ENCODE measurements around the gene TRAPPC12. TPM values are rescaled to one million over a fixed set of nuclear protein-coding genes. Genes with fewer than 3 reads are reported as not detected.

TRAPPC12 gene
- total RNA-seq, 1 experiment from 2014 or later = 86.0 TPM

DNA sequence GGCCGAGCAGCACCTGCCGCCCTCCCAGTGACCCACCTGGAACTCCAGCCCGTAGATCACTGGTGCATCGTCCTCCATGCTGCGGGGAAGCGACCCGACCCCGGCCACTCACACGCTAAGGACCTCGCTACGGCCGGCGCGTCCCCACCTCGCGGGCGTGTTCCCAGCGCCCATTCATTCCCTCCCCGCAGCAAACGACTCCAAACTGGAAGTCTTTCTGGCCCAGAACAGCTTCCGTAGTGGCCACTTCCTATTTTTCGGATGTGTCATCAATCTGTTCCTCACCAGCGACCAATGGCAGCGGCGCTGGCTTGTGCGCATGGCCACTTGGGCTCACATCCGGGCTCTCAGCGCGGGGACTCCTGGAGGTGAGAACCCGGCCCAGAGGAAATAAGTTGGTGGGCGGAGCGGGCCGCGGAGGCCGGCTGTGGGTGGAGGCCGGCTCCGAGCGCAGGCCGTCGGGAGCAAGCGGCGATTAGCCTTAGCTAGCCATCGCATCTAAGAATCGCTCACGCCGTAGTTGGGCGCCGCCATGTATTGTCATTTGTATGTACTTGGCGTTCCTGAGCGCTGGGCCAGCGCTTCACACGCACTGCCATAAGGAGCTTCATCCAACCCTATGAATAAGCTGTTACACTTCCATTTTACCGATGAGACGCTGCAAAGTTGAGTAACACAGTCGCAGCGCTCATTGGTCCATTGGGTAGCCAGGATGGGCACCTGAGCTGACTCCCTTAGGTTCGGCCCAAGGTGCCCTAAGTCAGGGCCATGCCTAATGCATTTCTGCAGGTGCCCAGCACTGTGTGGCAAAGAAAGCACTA lies 1.7 kb upstream of the TRAPPC12 start, which contains the start of gene EIPR1:
Gene EIPR1 (minus strand): TSS at position 207 of the 821 bp plus-strand sequence. CDS start 129 bp downstream, at position 78.
- H3K9me3 ChIP-seq (ENCODE audit: control insufficient read depth, low read depth, low read length) = no peaks in the 10 kb centered on the region
- DNase-seq = peak; percentile 99
- no CpG with 5 or more reads among the region's 57 CpGs for WGBS (ENCODE audit: extremely low coverage, insufficient read length, low lambda C conversion rate)
- no peak within 1 kb of the TSS for H4K91ac ChIP-seq (ENCODE audit: insufficient read length, low read depth, low read length)
- H4K5ac ChIP-seq (ENCODE audit: insufficient read length, low read depth, low read length) = no peak within 1 kb of the TSS
- H3K23ac ChIP-seq (ENCODE audit: insufficient read length, low read depth, low read length) = no peak within 1 kb of the TSS
- H2BK5ac ChIP-seq (ENCODE audit: insufficient read length, low read length) = no peak within 1 kb of the TSS
- H3K79me2 ChIP-seq (ENCODE audit: insufficient read depth, low read length) = peaks cover 5% of the 10 kb centered on the region; the same call in 1 of the 2 replicates
- peaks cover 9% of the 10 kb centered on the region for H3K23me2 ChIP-seq (ENCODE audit: insufficient read length, low read depth, low read length, poor library complexity, severe bottlenecking)
- peak within 1 kb of the TSS; percentile 5 for H3K27ac ChIP-seq (ENCODE audit: insufficient read length, low read depth, low read length)
- no peaks in the 10 kb centered on the region for H3K27me3 Mint-ChIP-seq (ENCODE audit: low read depth)
- no peaks in the 10 kb centered on the region for H3K27me3 ChIP-seq (ENCODE audit: insufficient read depth, low read length)
- no peak within 1 kb of the TSS for H2BK12ac ChIP-seq (ENCODE audit: insufficient read length, low read depth, low read length)
- peaks cover 8 to 16% (median 10%) of the 10 kb centered on the region in 3 experiments for H3K36me3 Mint-ChIP-seq (ENCODE audit: insufficient read depth in 1 of 3, low read depth in 3 of 3)
- H2BK120ac ChIP-seq (ENCODE audit: low read depth, low read length, poor library complexity, severe bottlenecking) = no peak within 1 kb of the TSS
- H3K18ac ChIP-seq (ENCODE audit: insufficient read length, low read depth, low read length) = peak within 1 kb of the TSS; percentile 28
- H3K56ac ChIP-seq (ENCODE audit: insufficient read length, low read depth, low read length) = no peak within 1 kb of the TSS
- peak within 1 kb of the TSS; percentile 95 to 98 (median 97) for H3K27ac Mint-ChIP-seq
- H2BK15ac ChIP-seq (ENCODE audit: low read depth, low read length) = no peak within 1 kb of the TSS
- H2AFZ ChIP-seq (ENCODE audit: low read length) = no peak within 1 kb of the TSS
- H3K4me1 ChIP-seq (ENCODE audit: insufficient read depth, low read length) = peaks cover 2% of the 10 kb centered on the region; the same call in 1 of the 2 replicates
- no peak within 1 kb of the TSS for H3K4ac ChIP-seq (ENCODE audit: low read depth, low read length)
- H3K9ac ChIP-seq (ENCODE audit: extremely low read depth, insufficient read length, low read length) = peak within 1 kb of the TSS; percentile 71
- H3K9me3 Mint-ChIP-seq = peaks cover 0 to 2% of the 10 kb centered on the region in 2 experiments; a peak in 1 of 5 replicates
- no peaks in the 10 kb centered on the region for H4K20me1 ChIP-seq (ENCODE audit: control insufficient read depth, insufficient read depth, insufficient read length)
- H4K8ac ChIP-seq (replicated peaks; ENCODE audit: insufficient read length, low read depth, low read length) = no peak within 1 kb of the TSS
- peak within 1 kb of the TSS; percentile 78 for H3K4me2 ChIP-seq (ENCODE audit: insufficient read depth, insufficient read length, low read length)
- H3K79me1 ChIP-seq (ENCODE audit: insufficient read depth, low read depth, low read length, poor library complexity, severe bottlenecking) = peaks cover 6% of the 10 kb centered on the region
- TF ChIP-seq, protein P1, sequence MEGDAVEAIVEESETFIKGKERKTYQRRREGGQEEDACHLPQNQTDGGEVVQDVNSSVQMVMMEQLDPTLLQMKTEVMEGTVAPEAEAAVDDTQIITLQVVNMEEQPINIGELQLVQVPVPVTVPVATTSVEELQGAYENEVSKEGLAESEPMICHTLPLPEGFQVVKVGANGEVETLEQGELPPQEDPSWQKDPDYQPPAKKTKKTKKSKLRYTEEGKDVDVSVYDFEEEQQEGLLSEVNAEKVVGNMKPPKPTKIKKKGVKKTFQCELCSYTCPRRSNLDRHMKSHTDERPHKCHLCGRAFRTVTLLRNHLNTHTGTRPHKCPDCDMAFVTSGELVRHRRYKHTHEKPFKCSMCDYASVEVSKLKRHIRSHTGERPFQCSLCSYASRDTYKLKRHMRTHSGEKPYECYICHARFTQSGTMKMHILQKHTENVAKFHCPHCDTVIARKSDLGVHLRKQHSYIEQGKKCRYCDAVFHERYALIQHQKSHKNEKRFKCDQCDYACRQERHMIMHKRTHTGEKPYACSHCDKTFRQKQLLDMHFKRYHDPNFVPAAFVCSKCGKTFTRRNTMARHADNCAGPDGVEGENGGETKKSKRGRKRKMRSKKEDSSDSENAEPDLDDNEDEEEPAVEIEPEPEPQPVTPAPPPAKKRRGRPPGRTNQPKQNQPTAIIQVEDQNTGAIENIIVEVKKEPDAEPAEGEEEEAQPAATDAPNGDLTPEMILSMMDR (conservative IDR thresholded peaks at IDR 0.05) = no peak
- no peak within 1 kb of the TSS for H3T11ph ChIP-seq (ENCODE audit: low read length)
- H3K4me1 Mint-ChIP-seq = peaks cover 21 to 27% of the 10 kb centered on the region in 2 experiments
- H2AK5ac ChIP-seq (ENCODE audit: insufficient read length, low read length) = no peak within 1 kb of the TSS
- peak within 1 kb of the TSS; percentile 97 for H3K4me3 Mint-ChIP-seq
- H3K14ac ChIP-seq (ENCODE audit: insufficient read depth, low read length) = peak within 1 kb of the TSS; percentile 79
- H2BK20ac ChIP-seq (ENCODE audit: low read depth, low read length, poor library complexity, severe bottlenecking) = no peak within 1 kb of the TSS

Measured in H9 (cell line).